ENCODE results near the gene KIF1B. TPM values are rescaled to one million over a fixed set of nuclear protein-coding genes. Genes with fewer than 3 reads are reported as not detected.

The KIF1B gene
- total and polyA plus RNA-seq, 9 of the 15 experiments (the other 6 are each of a cell fraction or from before 2014, with no cell fraction given) = 2.8 to 19.8 (median 11.9) TPM

DNA sequence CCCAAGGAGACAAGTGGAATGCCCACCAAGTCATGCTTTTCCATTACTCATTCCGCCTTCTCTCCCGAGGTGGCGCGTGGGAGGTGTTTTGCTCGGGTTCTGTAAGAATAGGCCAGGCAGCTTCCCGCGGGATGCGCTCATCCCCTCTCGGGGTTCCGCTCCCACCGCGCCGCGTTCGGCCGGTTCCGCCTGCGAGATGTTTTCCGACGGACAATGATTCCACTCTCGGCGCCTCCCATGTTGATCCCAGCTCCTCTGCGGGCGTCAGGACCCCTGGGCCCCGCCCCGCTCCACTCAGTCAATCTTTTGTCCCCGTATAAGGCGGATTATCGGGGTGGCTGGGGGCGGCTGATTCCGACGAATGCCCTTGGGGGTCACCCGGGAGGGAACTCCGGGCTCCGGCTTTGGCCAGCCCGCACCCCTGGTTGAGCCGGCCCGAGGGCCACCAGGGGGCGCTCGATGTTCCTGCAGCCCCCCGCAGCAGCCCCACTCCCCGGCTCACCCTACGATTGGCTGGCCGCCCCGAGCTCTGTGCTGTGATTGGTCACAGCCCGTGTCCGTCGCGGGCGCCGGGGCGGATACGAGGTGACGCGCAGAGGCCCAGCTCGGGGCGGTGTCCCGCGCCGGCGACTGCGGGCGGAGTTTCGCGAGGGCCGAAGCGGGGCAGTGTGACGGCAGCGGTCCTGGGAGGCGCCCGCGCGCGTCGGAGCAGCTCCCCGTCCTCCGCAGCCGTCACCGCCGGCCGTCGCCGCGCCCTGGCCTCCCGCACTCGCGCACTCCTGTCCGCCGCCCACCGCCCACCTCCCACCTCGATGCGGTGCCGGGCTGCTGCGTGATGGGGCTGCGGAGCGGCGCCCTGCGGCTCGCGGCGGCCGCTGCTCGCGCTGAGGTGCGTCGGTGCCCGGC lies at the start of gene KIF1B (continued):
- TF ChIP-seq KLF6 (CRISPR knock-in tag; IDR thresholded peaks at IDR 0.05; ENCODE audit: borderline replicate concordance) (no peak), MYC (IDR thresholded peaks at IDR 0.05; ENCODE audit: low read depth, low read length) (peak; percentile 63), MYC (CRISPR knock-in tag; IDR thresholded peaks at IDR 0.05; ENCODE audit: borderline replicate concordance, low read depth) (peak; percentile 83; the same call in 1 of the 2 replicates), BCOR (IDR thresholded peaks at IDR 0.05) (peak; percentile 76; the same call in 1 of the 2 replicates), U2AF2 (optimal IDR thresholded peaks at IDR 0.05; ENCODE audit: low read depth, low read length) (no peak), ZSCAN29 (IDR thresholded peaks at IDR 0.05) (no peak), MYBL2 (IDR thresholded peaks at IDR 0.05; ENCODE audit: low read depth) (no peak), MYBL2 (CRISPR knock-in tag; IDR thresholded peaks at IDR 0.05; ENCODE audit: borderline replicate concordance) (no peak), FOXA3 (CRISPR knock-in tag; conservative IDR thresholded peaks at IDR 0.05 in 1 of 2, IDR thresholded peaks at IDR 0.05 in 1 of 2) (no peak), U2AF1 (optimal IDR thresholded peaks at IDR 0.05; ENCODE audit: low read depth, low read length) (peak; percentile 92), NEUROD1 (IDR thresholded peaks at IDR 0.05; ENCODE audit: borderline replicate concordance, low read depth, low read length, partially characterized antibody) (peak; percentile 99), CREB3 (tag; conservative IDR thresholded peaks at IDR 0.05; ENCODE audit: low read depth) (no peak), KAT2B (IDR thresholded peaks at IDR 0.05; ENCODE audit: low read depth, low read length) (no peak), CBFB (CRISPR knock-in tag; IDR thresholded peaks at IDR 0.05) (no peak), ZBTB26 (CRISPR knock-in tag; IDR thresholded peaks at IDR 0.05) (no peak), TFAP4 (CRISPR knock-in tag; IDR thresholded peaks at IDR 0.05; ENCODE audit: borderline replicate concordance) (peak; percentile 80), ARID2 (IDR thresholded peaks at IDR 0.05) (no peak), PHTF2 (CRISPR knock-in tag; IDR thresholded peaks at IDR 0.05) (no peak), ZFP30 (CRISPR knock-in tag; IDR thresholded peaks at IDR 0.05; ENCODE audit: borderline replicate concordance) (no peak), TSC22D4 (tag; IDR thresholded peaks at IDR 0.05) (no peak), ZFP36 (IDR thresholded peaks at IDR 0.05; ENCODE audit: low read depth, low read length, partially characterized antibody) (no peak), TBL1XR1 (IDR thresholded peaks at IDR 0.05; ENCODE audit: low read length in 2 of 2) (no peak; a peak in 1 of 4 replicates), RAD51 (IDR thresholded peaks at IDR 0.05; ENCODE audit: borderline replicate concordance, low read depth) (no peak; the same call in 1 of the 2 replicates)
